HepG2 (cell line): Measurements from ENCODE around the gene PID1. TPM values are rescaled to one million over a fixed set of nuclear protein-coding genes. Genes with fewer than 3 reads are reported as not detected.

Experiments used
- polyA plus RNA-seq, 8 experiments: library from polyadenylated mRNA; depleted of rRNA in 3 of 8; stranded (reverse) in 7 of 8; unstranded in 1 of 8; fragments of >200 nt; fragmentation: Illumina TruSeq in 4 of 8; extraction: Trizol in 4 of 8; gene quantifications; 2 replicates each; pipeline versions ENCODE4 v1.2.1 to v1.2.3, GENCODE V29; 2011 to 2016; ENCODE audit warnings: low read depth in 4 of 8, missing spikeins in 1 of 8, mixed read lengths in 1 of 8; ENCODE audit not compliant: insufficient read depth in 1 of 8
- small RNA-seq, 3 experiments: library from RNA; depleted of rRNA; stranded (forward); fragments of <200 nt; gene quantifications; one replicate each; pipeline ENCODE3, GENCODE V24; 2012; ENCODE audit warnings: low read depth in 2 of 3, low replicate concordance in 1 of 3; ENCODE audit not compliant: insufficient read length in 3 of 3, insufficient read depth in 2 of 3
- total RNA-seq, 5 experiments: library from RNA; depleted of rRNA; stranded (reverse); fragments of >200 nt; fragmentation: Illumina TruSeq; extraction: Trizol; gene quantifications; 2 replicates each; pipeline ENCODE4 v1.2.3, GENCODE V29; 2016; ENCODE audit warnings: low read depth in 1 of 5

PID1 gene
- total and polyA plus RNA-seq, 2 of the 13 experiments (the other 11 are each of a cell fraction or from before 2014, with no cell fraction given) = 0.15 to 0.18 TPM

Small RNA genes lying within 50 kb of the gene (small RNA-seq; reads per million reads assigned to genes)
- 0 reads per million in 3 experiments for gene RN7SKP283
